H1 (cell line): ENCODE data around the gene MAOB. TPM values are rescaled to one million over a fixed set of nuclear protein-coding genes. Genes with fewer than 3 reads are reported as not detected.

Experiments
- BACH1 ChIP-seq: IDR thresholded peaks from 2 replicates; pipeline ENCODE4 v1.6.1; 2012; ENCODE audit warnings: low read length, improper control_type of control experiment
- CBX5 ChIP-seq: fragments of 300-800, 300-1000 bp; sonication (generic); IDR thresholded peaks from 2 replicates; pipeline ENCODE4 v1.7.1; 2016; ENCODE audit warnings: antibody characterized with exemption, low read length, low read depth
- CHD2 ChIP-seq: IDR thresholded peaks from 2 replicates; pipeline ENCODE4 v1.6.1; 2012; ENCODE audit warnings: low read length, improper control_type of control experiment
- FOSL1 ChIP-seq: IDR thresholded peaks from 2 replicates; pipeline ENCODE4 v1.6.1; 2011; ENCODE audit warnings: mild to moderate bottlenecking, low read depth, low read length, moderate library complexity; ENCODE audit not compliant: insufficient read depth
- GTF2F1 ChIP-seq: IDR thresholded peaks from 2 replicates; pipeline ENCODE4 v1.6.1; 2012; ENCODE audit warnings: low read depth, low read length, improper control_type of control experiment, borderline replicate concordance
- HDAC2 ChIP-seq, 2 experiments: fragments of 300-600 bp in 1 of 2; sonication (generic) in 1 of 2; IDR thresholded peaks; 2 replicates each; pipeline ENCODE4 v1.6.1; 2011 to 2012; ENCODE audit warnings: low read depth in 2 of 2, low read length in 2 of 2, mild to moderate bottlenecking in 2 of 2, moderate library complexity in 2 of 2, borderline replicate concordance in 1 of 2, inconsistent platforms in 1 of 2
- JUN ChIP-seq: IDR thresholded peaks from 2 replicates; pipeline ENCODE4 v1.6.1; 2011; ENCODE audit warnings: low read depth, mild to moderate bottlenecking, improper control_type of control experiment, low read length
- RNF2 ChIP-seq: fragments of 200-900, 300-1000 bp; sonication (generic); IDR thresholded peaks from 2 replicates; pipeline ENCODE4 v1.7.1; 2016; ENCODE audit warnings: borderline replicate concordance, low read depth, mild to moderate bottlenecking, antibody characterized with exemption, low read length; ENCODE audit not compliant: poor library complexity, severe bottlenecking; ENCODE audit errors: missing control alignments
- SP4 ChIP-seq: IDR thresholded peaks from 2 replicates; pipeline ENCODE4 v1.6.1; 2012; ENCODE audit warnings: low read length, inconsistent platforms
- SUZ12 ChIP-seq: fragments of 200-600 bp; sonication (generic); IDR thresholded peaks from 2 replicates; pipeline ENCODE4 v1.6.1; 2012; ENCODE audit warnings: mild to moderate bottlenecking, inconsistent platforms, low read length, moderate library complexity, mixed read lengths
- ZNF274 ChIP-seq: IDR thresholded peaks from 2 replicates; pipeline ENCODE4 v1.7.0; 2012; ENCODE audit warnings: low read length, borderline replicate concordance; ENCODE audit errors: extremely low read depth
- polyA plus RNA-seq, 7 experiments: library from polyadenylated mRNA; depleted of rRNA in 3 of 7; stranded (reverse) in 5 of 7; unstranded in 2 of 7; fragments of >200 nt in 5 of 7; fragments of 200-250 nt in 2 of 7; gene quantifications; 1 replicate in 5 of 7; 2 replicates in 1 of 7; 4 replicates in 1 of 7; pipeline versions ENCODE4 v1.2.1 to v1.2.3, GENCODE V29; 2011 to 2013; ENCODE audit warnings: missing spikeins in 2 of 7, mixed read lengths in 2 of 7
- total RNA-seq: library from RNA; stranded (reverse); fragmentation: NEBNext Ultra II Directional; extraction: Animal tissue kit (Norgen Biotek cat#: 25700); gene quantifications from 2 replicates; pipeline ENCODE4 v1.2.1, GENCODE V29; 2021
- TF ChIP-seq, protein P1 (sequence below): fragments of 300-600 bp; sonication (generic); IDR thresholded peaks from 2 replicates; pipeline ENCODE4 v1.7.1; 2012; ENCODE audit warnings: low read length, moderate library complexity, mild to moderate bottlenecking, inconsistent platforms; ENCODE audit not compliant: insufficient replicate concordance

Gene MAOB
- total and polyA plus RNA-seq, 2 of the 8 experiments (the other 6 are each of a cell fraction or from before 2014, with no cell fraction given) = 0.73 to 1.1 TPM

DNA sequence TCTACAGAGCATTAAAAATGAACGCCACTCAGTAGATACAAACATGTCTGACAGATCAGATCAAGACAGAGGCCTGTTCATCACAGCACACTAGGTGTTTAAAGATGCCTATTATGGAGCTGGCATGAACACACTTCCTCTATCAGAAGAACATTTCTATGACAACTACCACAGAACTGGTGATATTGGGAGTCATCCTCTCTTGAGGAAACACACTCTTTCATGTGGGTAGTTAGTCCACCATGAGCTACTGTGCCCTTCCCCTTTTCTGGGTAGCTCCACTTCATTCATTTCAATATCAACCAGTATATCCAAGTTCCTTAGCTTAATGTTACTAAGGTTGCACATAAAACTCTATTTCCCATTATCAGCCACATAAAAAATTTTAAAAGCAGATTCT, 46.7 kb downstream of the MAOB start (continued):
- TF ChIP-seq, protein P1, sequence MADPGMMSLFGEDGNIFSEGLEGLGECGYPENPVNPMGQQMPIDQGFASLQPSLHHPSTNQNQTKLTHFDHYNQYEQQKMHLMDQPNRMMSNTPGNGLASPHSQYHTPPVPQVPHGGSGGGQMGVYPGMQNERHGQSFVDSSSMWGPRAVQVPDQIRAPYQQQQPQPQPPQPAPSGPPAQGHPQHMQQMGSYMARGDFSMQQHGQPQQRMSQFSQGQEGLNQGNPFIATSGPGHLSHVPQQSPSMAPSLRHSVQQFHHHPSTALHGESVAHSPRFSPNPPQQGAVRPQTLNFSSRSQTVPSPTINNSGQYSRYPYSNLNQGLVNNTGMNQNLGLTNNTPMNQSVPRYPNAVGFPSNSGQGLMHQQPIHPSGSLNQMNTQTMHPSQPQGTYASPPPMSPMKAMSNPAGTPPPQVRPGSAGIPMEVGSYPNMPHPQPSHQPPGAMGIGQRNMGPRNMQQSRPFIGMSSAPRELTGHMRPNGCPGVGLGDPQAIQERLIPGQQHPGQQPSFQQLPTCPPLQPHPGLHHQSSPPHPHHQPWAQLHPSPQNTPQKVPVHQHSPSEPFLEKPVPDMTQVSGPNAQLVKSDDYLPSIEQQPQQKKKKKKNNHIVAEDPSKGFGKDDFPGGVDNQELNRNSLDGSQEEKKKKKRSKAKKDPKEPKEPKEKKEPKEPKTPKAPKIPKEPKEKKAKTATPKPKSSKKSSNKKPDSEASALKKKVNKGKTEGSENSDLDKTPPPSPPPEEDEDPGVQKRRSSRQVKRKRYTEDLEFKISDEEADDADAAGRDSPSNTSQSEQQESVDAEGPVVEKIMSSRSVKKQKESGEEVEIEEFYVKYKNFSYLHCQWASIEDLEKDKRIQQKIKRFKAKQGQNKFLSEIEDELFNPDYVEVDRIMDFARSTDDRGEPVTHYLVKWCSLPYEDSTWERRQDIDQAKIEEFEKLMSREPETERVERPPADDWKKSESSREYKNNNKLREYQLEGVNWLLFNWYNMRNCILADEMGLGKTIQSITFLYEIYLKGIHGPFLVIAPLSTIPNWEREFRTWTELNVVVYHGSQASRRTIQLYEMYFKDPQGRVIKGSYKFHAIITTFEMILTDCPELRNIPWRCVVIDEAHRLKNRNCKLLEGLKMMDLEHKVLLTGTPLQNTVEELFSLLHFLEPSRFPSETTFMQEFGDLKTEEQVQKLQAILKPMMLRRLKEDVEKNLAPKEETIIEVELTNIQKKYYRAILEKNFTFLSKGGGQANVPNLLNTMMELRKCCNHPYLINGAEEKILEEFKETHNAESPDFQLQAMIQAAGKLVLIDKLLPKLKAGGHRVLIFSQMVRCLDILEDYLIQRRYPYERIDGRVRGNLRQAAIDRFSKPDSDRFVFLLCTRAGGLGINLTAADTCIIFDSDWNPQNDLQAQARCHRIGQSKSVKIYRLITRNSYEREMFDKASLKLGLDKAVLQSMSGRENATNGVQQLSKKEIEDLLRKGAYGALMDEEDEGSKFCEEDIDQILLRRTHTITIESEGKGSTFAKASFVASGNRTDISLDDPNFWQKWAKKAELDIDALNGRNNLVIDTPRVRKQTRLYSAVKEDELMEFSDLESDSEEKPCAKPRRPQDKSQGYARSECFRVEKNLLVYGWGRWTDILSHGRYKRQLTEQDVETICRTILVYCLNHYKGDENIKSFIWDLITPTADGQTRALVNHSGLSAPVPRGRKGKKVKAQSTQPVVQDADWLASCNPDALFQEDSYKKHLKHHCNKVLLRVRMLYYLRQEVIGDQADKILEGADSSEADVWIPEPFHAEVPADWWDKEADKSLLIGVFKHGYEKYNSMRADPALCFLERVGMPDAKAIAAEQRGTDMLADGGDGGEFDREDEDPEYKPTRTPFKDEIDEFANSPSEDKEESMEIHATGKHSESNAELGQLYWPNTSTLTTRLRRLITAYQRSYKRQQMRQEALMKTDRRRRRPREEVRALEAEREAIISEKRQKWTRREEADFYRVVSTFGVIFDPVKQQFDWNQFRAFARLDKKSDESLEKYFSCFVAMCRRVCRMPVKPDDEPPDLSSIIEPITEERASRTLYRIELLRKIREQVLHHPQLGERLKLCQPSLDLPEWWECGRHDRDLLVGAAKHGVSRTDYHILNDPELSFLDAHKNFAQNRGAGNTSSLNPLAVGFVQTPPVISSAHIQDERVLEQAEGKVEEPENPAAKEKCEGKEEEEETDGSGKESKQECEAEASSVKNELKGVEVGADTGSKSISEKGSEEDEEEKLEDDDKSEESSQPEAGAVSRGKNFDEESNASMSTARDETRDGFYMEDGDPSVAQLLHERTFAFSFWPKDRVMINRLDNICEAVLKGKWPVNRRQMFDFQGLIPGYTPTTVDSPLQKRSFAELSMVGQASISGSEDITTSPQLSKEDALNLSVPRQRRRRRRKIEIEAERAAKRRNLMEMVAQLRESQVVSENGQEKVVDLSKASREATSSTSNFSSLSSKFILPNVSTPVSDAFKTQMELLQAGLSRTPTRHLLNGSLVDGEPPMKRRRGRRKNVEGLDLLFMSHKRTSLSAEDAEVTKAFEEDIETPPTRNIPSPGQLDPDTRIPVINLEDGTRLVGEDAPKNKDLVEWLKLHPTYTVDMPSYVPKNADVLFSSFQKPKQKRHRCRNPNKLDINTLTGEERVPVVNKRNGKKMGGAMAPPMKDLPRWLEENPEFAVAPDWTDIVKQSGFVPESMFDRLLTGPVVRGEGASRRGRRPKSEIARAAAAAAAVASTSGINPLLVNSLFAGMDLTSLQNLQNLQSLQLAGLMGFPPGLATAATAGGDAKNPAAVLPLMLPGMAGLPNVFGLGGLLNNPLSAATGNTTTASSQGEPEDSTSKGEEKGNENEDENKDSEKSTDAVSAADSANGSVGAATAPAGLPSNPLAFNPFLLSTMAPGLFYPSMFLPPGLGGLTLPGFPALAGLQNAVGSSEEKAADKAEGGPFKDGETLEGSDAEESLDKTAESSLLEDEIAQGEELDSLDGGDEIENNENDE = no peak
- TF ChIP-seq SP4 (no peak), GTF2F1 (no peak), BACH1 (no peak), ZNF274 (no peak), SUZ12 (no peak), FOSL1 (no peak), RNF2 (no peak), JUN (no peak), CHD2 (no peak), CBX5 (no peak), HDAC2 (IDR thresholded peaks at IDR 0.05; ENCODE audit: borderline replicate concordance in 1 of 2, low read depth in 2 of 2, low read length in 2 of 2) (no peak)
